BLaER1 treated with 17β-estradiol and CSF1 and Interleukin-3, amounts not matched to agents 10 nM and 100 nM (cell line): ENCODE measurements around the gene TMEM266.

Experiments used
- H3K27ac ChIP-seq, 11 experiments: shearing (Covaris generic); formaldehyde crosslinking; 2 replicates each; pipeline ENCODE4 v1.8.1; 2022
- H3K27me3 ChIP-seq, 11 experiments: shearing (Covaris generic); formaldehyde crosslinking; 2 replicates each; pipeline ENCODE4 v1.8.1; 2022
- H3K36me3 ChIP-seq, 11 experiments: shearing (Covaris generic); formaldehyde crosslinking; 2 replicates each; pipeline ENCODE4 v1.8.1; 2022
- H3K4me1 ChIP-seq, 10 experiments: shearing (Covaris generic); formaldehyde crosslinking; 2 replicates each; pipeline ENCODE4 v1.8.1; 2022
- H3K4me2 ChIP-seq, 11 experiments: shearing (Covaris generic); formaldehyde crosslinking; 2 replicates each; pipeline ENCODE4 v1.8.1; 2022
- H3K4me3 ChIP-seq, 10 experiments: shearing (Covaris generic); formaldehyde crosslinking; 2 replicates each; pipeline ENCODE4 v1.8.1; 2022
- H3K9ac ChIP-seq, 11 experiments: shearing (Covaris generic); formaldehyde crosslinking; 2 replicates each; pipeline ENCODE4 v1.8.1; 2022
- H3K9me3 ChIP-seq, 11 experiments: shearing (Covaris generic); formaldehyde crosslinking; replicated peaks in 1 of 11; 2 replicates each; pipeline ENCODE4 v1.8.1; 2022
- H4K20me1 ChIP-seq, 11 experiments: shearing (Covaris generic); formaldehyde crosslinking; 2 replicates each; pipeline ENCODE4 v1.8.1; 2022
- Cebpa-rat ChIP-seq, 11 experiments: shearing (Covaris generic); IDR thresholded peaks; 2 replicates each; pipeline ENCODE4 v1.8.1; 2022

TMEM266 gene

DNA sequence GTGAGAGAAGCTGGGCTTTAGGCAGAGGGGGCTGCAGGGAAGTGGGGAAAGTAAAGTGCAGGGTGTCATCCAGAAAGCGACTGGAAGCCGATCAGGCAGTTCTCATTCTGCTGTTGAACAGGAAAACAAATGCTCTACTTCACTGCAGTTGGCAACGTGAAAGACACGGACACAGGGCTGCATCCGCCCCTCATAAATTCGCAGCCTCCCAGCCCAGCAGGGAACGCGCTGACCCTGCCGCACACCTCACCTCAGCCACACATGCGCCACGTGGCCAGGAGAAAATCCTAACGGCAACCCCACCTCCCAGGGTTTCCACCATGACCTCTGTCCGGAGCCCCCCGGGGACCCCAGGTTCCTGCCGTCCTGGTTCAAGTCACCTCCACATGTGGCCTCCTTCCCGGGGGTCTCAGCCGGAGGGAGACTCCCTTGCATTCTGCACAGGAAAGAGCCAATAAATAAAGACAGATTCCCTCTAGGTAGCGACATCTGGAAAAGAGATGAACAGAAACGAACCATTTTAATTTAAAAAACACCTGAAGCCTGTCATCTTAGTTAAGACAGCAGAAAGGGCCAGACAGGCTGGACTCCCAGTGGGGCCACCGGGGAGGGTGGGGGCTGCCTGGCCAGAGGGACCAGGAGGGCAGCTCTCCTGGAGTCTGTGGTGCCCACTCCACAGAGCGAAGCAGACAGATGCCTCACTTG is 118.7 kb downstream of the TMEM266 start:
- Histone ChIP-seq H3K9ac (no peak overlapping the region), H3K27ac (no peak overlapping the region)

GRCh38 chr15:76179023-76179422 is 119.2 kb downstream of the TMEM266 start:
- H3K9me3 ChIP-seq, result peaks cover 0 to 6% (median 0%) of the 10 kb centered on the region in 11 experiments; a peak in 1 of 22 replicates
- H3K4me3 ChIP-seq, result no peak overlapping the region
- no peaks in the 10 kb centered on the region; a peak in 1 of 22 replicates for H4K20me1 ChIP-seq
- no peak for TF ChIP-seq Cebpa-rat (IDR thresholded peaks at IDR 0.05)
- no peaks in the 10 kb centered on the region for H3K36me3 ChIP-seq
- H3K27me3 ChIP-seq, result no peaks in the 10 kb centered on the region
- no peaks in the 10 kb centered on the region for H3K4me1 ChIP-seq
- H3K9ac ChIP-seq, result no peak overlapping the region
- no peak overlapping the region for H3K4me2 ChIP-seq
- no peak overlapping the region for H3K27ac ChIP-seq

More for the DNA sequence above, 118.7 kb downstream of the TMEM266 start:
- Histone ChIP-seq H3K9me3 (peaks cover 0 to 6% (median 0%) of the 10 kb centered on the region in 11 experiments; a peak in 1 of 22 replicates), H3K4me2 (no peak overlapping the region), H3K4me1 (no peaks in the 10 kb centered on the region), H3K27me3 (no peaks in the 10 kb centered on the region), H3K36me3 (no peaks in the 10 kb centered on the region), H4K20me1 (no peaks in the 10 kb centered on the region; a peak in 1 of 22 replicates), H3K4me3 (no peak overlapping the region)
- no peak for TF ChIP-seq Cebpa-rat (IDR thresholded peaks at IDR 0.05)

- H3K27ac ChIP-seq, result no peak overlapping the region
- no peaks in the 10 kb centered on the region for H3K36me3 ChIP-seq
- H4K20me1 ChIP-seq, result no peaks in the 10 kb centered on the region; a peak in 1 of 22 replicates
- no peaks in the 10 kb centered on the region for H3K9me3 ChIP-seq
- no peaks in the 10 kb centered on the region for H3K4me1 ChIP-seq
- TF ChIP-seq Cebpa-rat (IDR thresholded peaks at IDR 0.05), result no peak
- no peak overlapping the region for H3K4me2 ChIP-seq
- H3K9ac ChIP-seq, result no peak overlapping the region
- no peak overlapping the region for H3K4me3 ChIP-seq
- H3K27me3 ChIP-seq, result no peaks in the 10 kb centered on the region
These were observed 120.5 kb downstream of the TMEM266 start for GRCh38 chr15:76180321-76180720.

- no peak overlapping the region for H3K9ac ChIP-seq
- TF ChIP-seq Cebpa-rat (IDR thresholded peaks at IDR 0.05), result no peak
- H3K36me3 ChIP-seq, result no peaks in the 10 kb centered on the region
- H3K9me3 ChIP-seq, result no peaks in the 10 kb centered on the region
- no peak overlapping the region for H3K4me3 ChIP-seq
- no peaks in the 10 kb centered on the region; a peak in 1 of 22 replicates for H4K20me1 ChIP-seq
- no peak overlapping the region for H3K4me2 ChIP-seq
- no peaks in the 10 kb centered on the region for H3K27me3 ChIP-seq
- no peaks in the 10 kb centered on the region for H3K4me1 ChIP-seq
- no peak overlapping the region for H3K27ac ChIP-seq
These were observed 121.9 kb downstream of the TMEM266 start for GRCh38 chr15:76181705-76182107.

- H3K4me2 ChIP-seq, result no peak overlapping the region
- TF ChIP-seq Cebpa-rat (IDR thresholded peaks at IDR 0.05), result no peak
- H3K4me1 ChIP-seq, result no peaks in the 10 kb centered on the region
- H3K4me3 ChIP-seq, result no peak overlapping the region
- H3K9me3 ChIP-seq, result peaks cover 0 to 13% (median 0%) of the 10 kb centered on the region in 11 experiments; a peak in 5 of 22 replicates
- no peaks in the 10 kb centered on the region for H3K27me3 ChIP-seq
- no peaks in the 10 kb centered on the region; a peak in 1 of 22 replicates for H4K20me1 ChIP-seq
- H3K27ac ChIP-seq, result no peak overlapping the region
- no peak overlapping the region for H3K9ac ChIP-seq
- H3K36me3 ChIP-seq, result no peaks in the 10 kb centered on the region
These were observed 124.3 kb downstream of the TMEM266 start for GRCh38 chr15:76183930-76184649.

DNA sequence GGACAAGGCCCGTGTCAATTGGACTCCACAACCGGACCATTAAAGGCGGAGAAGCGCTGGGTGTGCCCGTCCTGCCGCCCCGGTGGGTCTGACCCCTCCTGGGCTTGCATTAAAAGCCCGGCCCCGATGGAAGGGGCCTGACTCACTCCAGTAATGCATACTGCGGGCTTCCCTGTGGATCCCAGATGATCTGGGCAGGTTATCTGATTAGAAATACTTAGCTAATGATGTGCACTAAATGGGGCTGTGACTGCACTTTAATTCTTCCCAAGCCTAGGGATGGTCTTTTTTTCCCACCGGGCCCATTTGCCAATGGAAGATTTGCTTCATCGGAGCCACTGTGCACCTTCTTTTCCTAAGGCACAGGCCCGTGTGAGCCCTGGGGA is 124.9 kb downstream of the TMEM266 start:
- no peaks in the 10 kb centered on the region for H3K27me3 ChIP-seq
- no peak overlapping the region for H3K4me3 ChIP-seq
- no peaks in the 10 kb centered on the region for H3K4me1 ChIP-seq
- H3K9me3 ChIP-seq, result peaks cover 0 to 13% (median 0%) of the 10 kb centered on the region in 11 experiments; a peak in 5 of 22 replicates
- no peaks in the 10 kb centered on the region for H3K36me3 ChIP-seq
- no peak overlapping the region for H3K27ac ChIP-seq
- TF ChIP-seq Cebpa-rat (IDR thresholded peaks at IDR 0.05), result no peak
- no peak overlapping the region for H3K9ac ChIP-seq
- no peaks in the 10 kb centered on the region; a peak in 1 of 22 replicates for H4K20me1 ChIP-seq
- no peak overlapping the region for H3K4me2 ChIP-seq

DNA sequence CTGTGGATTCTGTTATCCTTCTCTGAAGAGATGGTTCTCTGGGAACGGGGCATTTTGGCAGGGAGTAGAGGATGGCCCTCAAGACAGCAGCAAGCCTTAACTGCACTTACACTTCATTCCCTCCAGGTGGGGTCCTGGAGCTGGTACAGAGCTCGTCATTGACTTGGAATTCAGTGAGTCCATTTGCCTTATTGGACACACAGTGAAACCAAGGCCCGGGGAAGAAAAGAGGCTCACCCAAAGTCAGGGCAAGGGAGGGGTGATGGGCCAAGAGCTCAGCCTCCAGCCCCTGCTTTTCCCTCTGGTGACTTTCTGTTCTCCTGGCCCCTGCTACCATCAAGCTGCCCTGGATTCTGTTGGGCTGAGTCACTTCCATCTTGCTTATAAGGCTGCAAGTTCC is 125.9 kb downstream of the TMEM266 start:
- Histone ChIP-seq H3K9me3 (peaks cover 0 to 13% (median 0%) of the 10 kb centered on the region in 11 experiments; a peak in 5 of 22 replicates), H4K20me1 (no peaks in the 10 kb centered on the region; a peak in 1 of 22 replicates), H3K4me1 (peaks cover 0 to 4% (median 1%) of the 10 kb centered on the region in 10 experiments; a peak in 5 of 20 replicates), H3K4me2 (no peak overlapping the region), H3K27ac (no peak overlapping the region), H3K4me3 (no peak overlapping the region), H3K36me3 (no peaks in the 10 kb centered on the region), H3K9ac (no peak overlapping the region), H3K27me3 (no peaks in the 10 kb centered on the region; a peak in 1 of 22 replicates)
- TF ChIP-seq Cebpa-rat (IDR thresholded peaks at IDR 0.05), result no peak

DNA sequence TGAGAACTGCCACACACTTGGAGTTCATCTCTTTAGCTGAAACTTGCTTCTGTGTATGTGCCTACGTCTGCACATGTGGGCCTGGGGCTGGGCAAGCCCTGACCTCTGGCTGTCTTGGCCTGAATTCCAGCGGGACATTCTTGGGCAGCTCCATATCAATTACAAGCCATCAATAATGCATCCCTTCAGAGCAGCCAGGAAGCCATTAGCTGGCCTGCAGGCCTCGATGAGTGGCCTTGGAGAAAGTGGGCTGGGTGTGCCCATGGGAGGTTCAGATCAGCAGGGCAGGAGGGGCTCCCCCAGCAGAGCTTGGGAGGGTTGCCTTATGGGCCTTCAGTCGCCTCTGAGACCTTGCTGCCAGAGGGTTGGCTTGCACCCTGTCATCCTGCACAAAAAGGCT is 127.4 kb downstream of the TMEM266 start:
- Histone ChIP-seq H3K4me1 (peaks cover 7 to 17% (median 10%) of the 10 kb centered on the region in 10 experiments; a peak in 15 of 20 replicates), H3K27me3 (peaks cover 0 to 9% (median 0%) of the 10 kb centered on the region in 11 experiments; a peak in 7 of 22 replicates), H3K9me3 (peaks cover 0 to 13% (median 0%) of the 10 kb centered on the region in 11 experiments; a peak in 5 of 22 replicates), H4K20me1 (0 out of 22 replicates have a peak, but pooled peaks cover 0 to 6% (median 0%) of the 10 kb centered on the region in 11 experiments), H3K9ac (no peak overlapping the region), H3K4me3 (no peak overlapping the region), H3K4me2 (no peak overlapping the region), H3K36me3 (no peaks in the 10 kb centered on the region), H3K27ac (no peak overlapping the region)
- no peak for TF ChIP-seq Cebpa-rat (IDR thresholded peaks at IDR 0.05)

GRCh38 chr15:76189106-76189505 is 129.3 kb downstream of the TMEM266 start:
- Histone ChIP-seq H4K20me1 (0 out of 22 replicates have a peak, but pooled peaks cover 0 to 11% (median 0%) of the 10 kb centered on the region in 11 experiments), H3K9ac (no peak overlapping the region), H3K27ac (no peak overlapping the region), H3K27me3 (peaks cover 0 to 12% (median 0%) of the 10 kb centered on the region in 11 experiments; a peak in 7 of 22 replicates), H3K9me3 (peaks cover 0 to 13% (median 0%) of the 10 kb centered on the region in 11 experiments; a peak in 5 of 22 replicates), H3K4me3 (no peak overlapping the region), H3K4me1 (peaks cover 7 to 27% (median 16%) of the 10 kb centered on the region in 10 experiments; a peak in 16 of 20 replicates), H3K4me2 (no peak overlapping the region), H3K36me3 (no peaks in the 10 kb centered on the region)
- TF ChIP-seq Cebpa-rat (IDR thresholded peaks at IDR 0.05), result no peak
